ENCODE data around the gene CDC42EP4. TPM values are rescaled to one million over a fixed set of nuclear protein-coding genes. Genes with fewer than 3 reads are reported as not detected.
A peak's percentile ranks its signal among the peaks of the same experiment; 100 is the strongest.

The CDC42EP4 gene
- total RNA-seq, 1 donor, result 16.3 TPM

GRCh38 chr17:73304438-73304837 is 7.4 kb downstream of the CDC42EP4 start:
- Histone ChIP-seq H3K27me3 (ENCODE audit: insufficient read depth, low read length) (no peaks in the 10 kb centered on the region), H3K79me2 (ENCODE audit: insufficient read depth, low read length) (peaks cover 79% of the 10 kb centered on the region), H2AFZ (ENCODE audit: low read length) (no peak overlapping the region), H3K4me2 (ENCODE audit: insufficient read depth, low read length) (peak overlapping the region; percentile 98), H3K4me3 (ENCODE audit: insufficient read depth, low read length) (peak overlapping the region; percentile 69), H4K20me1 (ENCODE audit: insufficient read depth, low read length) (peaks cover 25% of the 10 kb centered on the region), H3K4me1 (ENCODE audit: insufficient read depth, low read length) (peaks cover 62% of the 10 kb centered on the region), H3K36me3 (ENCODE audit: insufficient read depth, low read length) (no peaks in the 10 kb centered on the region), H3K27ac (ENCODE audit: low read depth, low read length) (peak overlapping the region; percentile 94), H3K9me3 (ENCODE audit: low read depth, low read length) (no peaks in the 10 kb centered on the region)
- no peak for TF ChIP-seq CTCF (IDR thresholded peaks at IDR 0.05; ENCODE audit: extremely low read depth, low read depth, low read length)
- no peak for DNase-seq (ENCODE audit: insufficient read length, low spot score, missing footprints)

DNA sequence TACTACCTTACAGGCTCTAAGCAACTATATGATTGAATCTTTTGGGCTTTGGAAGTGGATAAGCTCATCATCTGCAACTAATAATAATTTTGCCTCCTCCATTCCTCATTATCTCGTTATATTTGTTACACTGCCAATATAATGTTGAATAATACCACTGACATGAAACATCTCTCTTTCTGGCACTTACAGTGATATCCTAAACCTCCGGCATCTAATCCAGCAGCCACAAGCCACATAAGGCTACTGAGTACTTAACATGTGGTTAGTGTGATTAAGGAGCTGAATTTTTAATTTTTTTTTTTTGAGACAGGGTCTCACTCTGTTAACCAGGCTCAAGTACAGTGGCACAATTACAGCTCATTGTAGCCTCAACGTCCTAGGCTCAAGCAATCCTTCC is 9.6 kb downstream of the CDC42EP4 start:
- Histone ChIP-seq H3K9me3 (ENCODE audit: low read depth, low read length) (no peaks in the 10 kb centered on the region), H3K4me3 (ENCODE audit: insufficient read depth, low read length) (no peak overlapping the region), H3K27ac (ENCODE audit: low read depth, low read length) (no peak overlapping the region), H2AFZ (ENCODE audit: low read length) (no peak overlapping the region), H3K4me2 (ENCODE audit: insufficient read depth, low read length) (no peak overlapping the region), H3K79me2 (ENCODE audit: insufficient read depth, low read length) (peaks cover 78% of the 10 kb centered on the region), H4K20me1 (ENCODE audit: insufficient read depth, low read length) (peaks cover 29% of the 10 kb centered on the region), H3K36me3 (ENCODE audit: insufficient read depth, low read length) (no peaks in the 10 kb centered on the region), H3K4me1 (ENCODE audit: insufficient read depth, low read length) (peaks cover 49% of the 10 kb centered on the region), H3K27me3 (ENCODE audit: insufficient read depth, low read length) (no peaks in the 10 kb centered on the region)
- TF ChIP-seq CTCF (IDR thresholded peaks at IDR 0.05; ENCODE audit: extremely low read depth, low read depth, low read length), result no peak
- DNase-seq (ENCODE audit: insufficient read length, low spot score, missing footprints), result no peak

- no peak overlapping the region for H3K4me2 ChIP-seq (ENCODE audit: insufficient read depth, low read length)
- H4K20me1 ChIP-seq (ENCODE audit: insufficient read depth, low read length), result peaks cover 29% of the 10 kb centered on the region
- no peak overlapping the region for H3K27ac ChIP-seq (ENCODE audit: low read depth, low read length)
- H2AFZ ChIP-seq (ENCODE audit: low read length), result no peak overlapping the region
- H3K9me3 ChIP-seq (ENCODE audit: low read depth, low read length), result no peaks in the 10 kb centered on the region
- H3K79me2 ChIP-seq (ENCODE audit: insufficient read depth, low read length), result peaks cover 72% of the 10 kb centered on the region
- no peak for TF ChIP-seq CTCF (IDR thresholded peaks at IDR 0.05; ENCODE audit: extremely low read depth, low read depth, low read length)
- no peak overlapping the region for H3K4me3 ChIP-seq (ENCODE audit: insufficient read depth, low read length)
- DNase-seq (ENCODE audit: insufficient read length, low spot score, missing footprints), result no peak
- no peaks in the 10 kb centered on the region for H3K27me3 ChIP-seq (ENCODE audit: insufficient read depth, low read length)
- no peaks in the 10 kb centered on the region for H3K36me3 ChIP-seq (ENCODE audit: insufficient read depth, low read length)
- H3K4me1 ChIP-seq (ENCODE audit: insufficient read depth, low read length), result peaks cover 40% of the 10 kb centered on the region
These were observed 10.4 kb downstream of the CDC42EP4 start for GRCh38 chr17:73301369-73301768.

GRCh38 chr17:73300392-73300791 is 11.4 kb downstream of the CDC42EP4 start:
- Histone ChIP-seq H3K4me2 (ENCODE audit: insufficient read depth, low read length) (no peak overlapping the region), H4K20me1 (ENCODE audit: insufficient read depth, low read length) (peaks cover 29% of the 10 kb centered on the region), H3K79me2 (ENCODE audit: insufficient read depth, low read length) (peaks cover 72% of the 10 kb centered on the region), H3K27ac (ENCODE audit: low read depth, low read length) (no peak overlapping the region), H3K27me3 (ENCODE audit: insufficient read depth, low read length) (no peaks in the 10 kb centered on the region), H2AFZ (ENCODE audit: low read length) (no peak overlapping the region), H3K4me1 (ENCODE audit: insufficient read depth, low read length) (peaks cover 31% of the 10 kb centered on the region), H3K4me3 (ENCODE audit: insufficient read depth, low read length) (no peak overlapping the region), H3K9me3 (ENCODE audit: low read depth, low read length) (no peaks in the 10 kb centered on the region), H3K36me3 (ENCODE audit: insufficient read depth, low read length) (no peaks in the 10 kb centered on the region)
- TF ChIP-seq CTCF (IDR thresholded peaks at IDR 0.05; ENCODE audit: extremely low read depth, low read depth, low read length), result no peak
- no peak for DNase-seq (ENCODE audit: insufficient read length, low spot score, missing footprints)
